Peyer's patch (tissue), 4 donors: Measurements from ENCODE around the gene IMP3.

Experiments used
- CTCF ChIP-seq, 6 experiments: fragments of 450-650 bp in 4 of 6; fragments of 200-600 bp in 2 of 6; sonication (generic) in 1 of 6; IDR thresholded peaks; one replicate each; pipeline ENCODE4 v1.5.1; 2017 to 2019; ENCODE audit warnings: antibody characterized with exemption in 6 of 6, mild to moderate bottlenecking in 3 of 6, moderate library complexity in 1 of 6
- POLR2A ChIP-seq, 2 donors: fragments of 450-650 bp; IDR thresholded peaks; one replicate each; pipeline ENCODE4 v1.5.1; 2017; ENCODE audit warnings: antibody characterized with exemption in 2 of 2, mild to moderate bottlenecking in 2 of 2, moderate library complexity in 2 of 2

GRCh38 chr15:75671730-75672602, 31.9 kb upstream of the IMP3 start:
- no peak for TF ChIP-seq POLR2A (IDR thresholded peaks at IDR 0.05)
- no peak for TF ChIP-seq CTCF (IDR thresholded peaks at IDR 0.05)
